AG08395 (cell line): ENCODE data around the gene FUS.
"Not testable (repeated sequence)": the region's sequence is repeated elsewhere in the genome, so short reads cannot be mapped to it uniquely, and the experiment has no call there.

ENCODE experiments used
- DNase-seq: peaks from one replicate; pipeline ENCODE4 v3.0.0; 2012; ENCODE audit warnings: mixed read lengths, low spot score

Gene FUS

GRCh38 chr16:31143694-31144148 lies 36.2 kb upstream of the FUS start:
- DNase-seq = no peak

DNA sequence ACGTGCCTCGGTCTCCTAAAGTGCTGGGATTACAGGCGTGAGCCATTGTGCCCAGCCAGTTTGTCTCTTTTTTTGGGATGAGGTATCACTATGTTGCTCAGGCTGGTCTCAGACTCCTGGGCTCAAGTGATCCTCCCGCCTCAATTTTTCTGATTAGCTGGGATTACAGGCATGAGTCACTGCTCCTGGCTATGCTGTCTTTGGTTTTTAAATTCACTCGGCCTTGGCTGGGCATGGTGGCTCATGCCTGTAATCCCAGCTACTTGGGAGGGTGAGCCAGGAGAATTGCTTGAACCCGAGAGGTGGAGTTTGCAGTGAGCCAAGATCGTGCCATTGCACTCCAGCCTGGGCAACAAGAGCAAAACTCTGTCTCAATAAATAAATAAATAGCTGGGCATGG lies 35.5 kb upstream of the FUS start:
- not testable (repeated sequence) for DNase-seq

DNA sequence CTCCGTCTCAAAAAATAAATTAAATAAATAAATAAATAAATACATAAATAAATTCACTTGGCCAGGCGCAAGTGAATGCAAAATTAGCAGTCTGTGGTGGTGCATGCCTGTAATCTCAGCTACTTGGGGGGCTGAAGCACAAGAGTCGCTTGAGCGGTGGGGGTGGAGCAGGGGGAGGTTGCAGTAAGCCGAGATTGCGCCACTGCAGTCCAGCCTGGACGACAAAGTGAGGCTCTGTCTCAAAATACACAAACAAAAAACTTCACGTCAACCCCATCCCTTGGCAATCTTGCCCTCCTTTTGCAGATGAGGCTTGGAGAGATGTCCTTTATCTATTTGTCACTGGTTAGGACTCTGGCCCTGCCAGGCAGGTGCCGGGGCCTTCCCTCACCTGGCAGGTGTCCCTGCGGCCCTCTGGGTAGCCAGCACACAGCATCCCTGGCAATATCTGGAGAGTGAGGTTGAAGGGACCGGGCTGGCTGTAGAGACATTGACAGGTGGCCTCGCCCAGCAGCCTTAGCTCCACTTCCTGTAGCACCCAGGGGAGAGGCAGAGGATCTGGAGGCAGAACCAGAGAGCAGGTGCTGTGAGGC lies 34.4 kb upstream of the FUS start:
- no peak for DNase-seq

DNA sequence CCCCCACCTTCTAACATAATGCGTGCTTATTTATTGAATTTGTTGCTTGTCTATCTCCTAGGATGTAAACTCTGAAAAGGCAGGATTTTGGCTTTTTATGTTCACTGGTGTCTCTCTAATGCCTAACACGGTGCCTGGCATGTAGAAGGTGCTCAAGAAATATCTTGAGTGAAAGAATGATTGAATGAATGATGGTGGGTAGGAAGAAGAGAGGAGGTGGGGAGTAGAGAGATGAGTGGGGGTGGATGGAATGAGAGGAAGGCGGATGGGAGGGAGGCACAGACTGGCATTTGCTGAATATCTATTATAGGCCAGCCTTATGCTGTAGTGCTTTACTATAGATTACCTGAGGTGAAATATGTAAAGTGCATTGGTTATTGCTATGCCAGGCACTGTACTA lies 32.4 kb upstream of the FUS start:
- DNase-seq = no peak

GRCh38 chr16:31148281-31148728 lies 31.6 kb upstream of the FUS start:
- no peak for DNase-seq

- no peak for DNase-seq
Measured at GRCh38 chr16:31148896-31149295, 31.0 kb upstream of the FUS start.

- no peak for DNase-seq
Measured at GRCh38 chr16:31149332-31149731, 30.6 kb upstream of the FUS start.

GRCh38 chr16:31149894-31150890 lies 29.7 kb upstream of the FUS start, which contains the start of gene PRSS36:
Gene PRSS36 (minus strand): TSS chr16:31150066. CDS start chr16:31150035, 31 bp downstream.
- no peak for DNase-seq

DNA sequence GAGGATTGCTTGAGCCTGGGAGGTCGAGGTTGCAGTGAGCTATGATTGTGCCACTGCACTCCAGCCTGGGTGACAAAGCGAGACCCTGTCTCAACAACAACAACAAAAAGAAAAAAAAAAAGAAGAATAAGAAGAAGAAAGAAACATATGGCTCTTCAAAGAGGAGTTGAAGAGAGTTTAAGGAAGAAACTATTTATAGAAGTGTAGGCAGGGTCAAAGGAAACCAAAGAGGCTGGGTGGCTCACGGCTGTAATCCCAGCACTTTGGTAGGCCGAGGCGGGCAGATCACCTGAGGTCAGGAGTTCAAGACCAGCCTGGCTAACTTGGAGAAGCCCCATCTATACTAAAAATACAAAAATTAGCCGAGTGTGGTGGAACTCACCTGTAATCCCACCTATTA lies 29.0 kb upstream of the FUS start:
- DNase-seq = not testable (repeated sequence)

DNA sequence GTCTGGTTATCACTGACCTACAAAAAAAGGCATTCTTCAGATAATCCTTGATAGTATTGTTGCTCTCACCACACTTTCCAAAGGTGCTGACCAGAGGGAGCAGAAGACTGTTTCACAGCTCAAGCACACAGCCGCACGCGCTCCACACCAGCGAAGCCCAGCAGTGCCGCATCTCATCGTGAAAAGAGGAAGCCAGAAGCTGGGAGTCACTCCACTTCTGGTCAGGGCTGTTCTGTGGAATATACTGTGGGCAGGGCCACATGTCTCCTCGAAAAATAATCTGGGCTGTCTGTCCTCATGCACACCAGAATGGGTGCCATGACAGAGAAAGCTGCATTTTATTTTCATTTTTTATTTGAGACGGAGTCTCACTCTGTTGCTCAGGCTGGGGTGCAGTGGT lies 22.8 kb upstream of the FUS start:
- no peak for DNase-seq

DNA sequence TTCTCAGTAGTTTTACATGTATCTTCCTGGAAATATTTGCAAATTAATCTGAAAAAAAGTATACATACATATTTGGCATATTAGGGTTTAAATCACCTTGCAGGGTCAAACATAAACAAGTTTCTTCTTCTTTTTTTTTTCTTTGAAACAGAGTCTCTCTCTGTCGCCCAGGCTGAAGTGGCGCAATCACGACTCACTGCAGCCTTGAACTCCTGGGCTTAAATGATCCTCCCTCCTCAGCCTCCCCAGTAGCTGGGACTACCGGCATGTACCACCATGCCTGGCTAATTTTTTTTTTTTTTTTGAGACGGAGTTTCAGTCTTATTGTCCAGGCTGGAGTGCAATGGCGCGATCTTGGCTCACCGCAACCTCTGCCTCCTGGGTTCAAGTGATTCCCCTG lies 12.6 kb upstream of the FUS start:
- DNase-seq = no peak

DNA sequence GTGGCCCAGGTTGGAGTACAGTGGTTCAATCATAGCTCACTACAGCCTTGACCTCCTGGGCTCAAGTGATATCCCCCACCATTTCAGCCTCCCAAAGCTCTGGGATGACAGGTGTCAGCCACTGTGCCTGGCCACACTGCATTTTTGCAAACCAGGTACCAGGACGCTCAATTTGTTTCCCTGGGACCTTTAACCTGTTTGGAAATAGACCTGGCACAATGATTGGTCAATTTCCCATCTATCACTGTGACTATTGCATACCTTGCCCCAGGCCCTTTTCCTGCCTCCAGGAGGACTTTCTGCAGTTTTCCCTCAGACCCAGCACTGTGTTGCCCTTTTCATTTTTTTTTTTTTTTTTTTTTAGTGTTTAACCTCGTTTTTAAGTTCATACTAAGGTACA lies 11.1 kb upstream of the FUS start:
- no peak for DNase-seq

DNA sequence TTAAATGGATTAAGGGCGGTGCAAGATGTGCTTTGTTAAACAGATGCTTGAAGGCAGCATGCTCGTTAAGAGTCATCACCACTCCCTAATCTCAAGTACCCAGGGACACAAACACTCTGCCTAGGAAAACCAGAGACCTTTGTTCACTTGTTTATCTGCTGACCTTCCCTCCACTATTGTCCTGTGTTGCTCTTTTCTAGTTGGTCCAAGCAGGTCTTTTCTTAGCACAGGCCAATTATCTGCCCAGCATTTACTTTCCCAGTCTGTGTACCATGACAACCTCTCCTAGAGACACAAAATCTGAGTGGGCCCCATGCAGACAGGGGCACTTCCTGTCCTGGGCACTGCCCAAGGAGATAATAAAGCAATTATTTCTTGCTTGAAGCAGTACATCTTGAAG lies 9.9 kb upstream of the FUS start:
- not testable (repeated sequence) for DNase-seq

DNA sequence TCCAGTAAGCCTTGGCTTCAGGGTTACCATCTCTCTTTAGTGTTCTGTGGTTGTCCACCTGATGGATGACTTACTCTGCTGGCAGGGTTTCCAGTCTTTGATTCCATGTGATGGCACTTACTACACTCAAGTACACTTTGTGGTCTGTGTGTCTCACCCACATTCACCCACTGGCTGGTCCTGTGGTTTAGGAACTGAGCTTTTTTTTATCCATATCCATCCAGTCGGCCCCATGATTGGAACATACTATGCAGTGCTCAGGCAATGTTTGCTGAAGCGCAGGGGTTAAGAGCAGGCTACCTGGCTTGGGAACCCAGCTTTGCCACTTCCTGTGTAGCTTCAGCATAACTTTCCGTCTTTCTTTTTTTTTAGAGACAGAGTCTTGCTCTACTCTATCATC lies 2.8 kb upstream of the FUS start:
- no peak for DNase-seq

- DNase-seq = peak; percentile 27
Measured at GRCh38 chr16:31179219-31179746, 656 bp upstream of the FUS start.

DNA sequence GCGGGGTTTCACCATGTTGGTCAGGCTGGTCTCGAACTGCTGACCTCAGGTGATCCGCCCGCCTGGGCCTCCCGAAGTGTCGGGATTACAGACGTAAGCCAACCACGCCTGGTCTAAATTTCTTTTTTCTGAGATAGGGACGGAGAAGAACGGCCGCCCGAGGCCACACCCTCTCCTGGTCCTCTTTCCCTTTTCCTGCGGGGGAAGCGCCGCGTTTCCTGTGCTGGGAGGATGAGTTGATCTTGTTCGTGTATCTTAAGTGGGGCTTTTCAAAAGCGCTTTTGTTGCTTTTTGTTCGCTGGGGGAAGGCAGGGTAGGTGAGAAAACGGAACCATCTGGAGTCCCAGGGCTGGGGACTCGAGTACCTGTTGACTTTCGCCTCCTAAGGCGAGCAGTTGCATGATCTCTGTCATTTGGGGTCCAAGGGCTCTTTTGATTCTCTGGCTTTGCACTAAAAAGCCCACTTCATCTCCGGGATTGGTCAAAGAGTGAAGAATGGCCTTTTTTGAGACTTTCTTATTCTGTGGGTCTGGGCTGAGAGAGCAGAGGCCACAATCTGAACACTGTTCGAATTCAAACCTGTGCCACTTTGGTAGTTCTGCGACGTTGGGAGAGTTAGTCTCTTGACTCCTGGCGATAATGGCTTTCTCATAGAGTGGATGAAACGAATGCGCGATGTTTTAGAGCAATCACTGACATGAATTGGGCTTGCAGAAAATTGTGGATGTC lies 1.3 kb downstream of the FUS start:
- peak; percentile 34 for DNase-seq

DNA sequence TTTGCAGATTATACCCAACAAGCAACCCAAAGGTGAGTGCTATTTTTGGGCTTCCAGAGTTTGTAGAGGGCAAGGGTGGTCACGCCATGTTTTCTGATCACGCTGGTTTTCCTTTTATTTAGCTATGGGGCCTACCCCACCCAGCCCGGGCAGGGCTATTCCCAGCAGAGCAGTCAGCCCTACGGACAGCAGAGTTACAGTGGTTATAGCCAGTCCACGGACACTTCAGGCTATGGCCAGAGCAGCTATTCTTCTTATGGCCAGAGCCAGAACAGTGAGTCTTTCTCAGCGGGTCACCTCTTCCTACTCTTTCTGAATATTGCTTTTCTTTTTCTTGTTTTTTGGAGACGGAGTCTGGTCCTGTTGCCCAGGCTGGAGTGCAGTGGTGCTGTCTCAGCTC lies 2.5 kb downstream of the FUS start:
- DNase-seq = no peak

- no peak for DNase-seq
Measured at GRCh38 chr16:31183432-31184428, 3.8 kb downstream of the FUS start.

GRCh38 chr16:31184888-31185287 lies 4.9 kb downstream of the FUS start:
- DNase-seq = no peak

- no peak for DNase-seq
Measured at GRCh38 chr16:31185339-31185738, 5.4 kb downstream of the FUS start.

GRCh38 chr16:31186176-31186575 lies 6.2 kb downstream of the FUS start:
- DNase-seq = no peak
